CD4-positive, alpha-beta T cell treated with Interleukin-15 for 1 hour (primary cell): ENCODE results near the gene PLA2G12B.
"Not testable (repeated sequence)": the region's sequence is repeated elsewhere in the genome, so short reads cannot be mapped to it uniquely, and the experiment has no call there.

Experiments
- DNase-seq: peaks from one replicate; pipeline ENCODE4 v3.0.0-alpha.2; 2020

The PLA2G12B gene

DNA sequence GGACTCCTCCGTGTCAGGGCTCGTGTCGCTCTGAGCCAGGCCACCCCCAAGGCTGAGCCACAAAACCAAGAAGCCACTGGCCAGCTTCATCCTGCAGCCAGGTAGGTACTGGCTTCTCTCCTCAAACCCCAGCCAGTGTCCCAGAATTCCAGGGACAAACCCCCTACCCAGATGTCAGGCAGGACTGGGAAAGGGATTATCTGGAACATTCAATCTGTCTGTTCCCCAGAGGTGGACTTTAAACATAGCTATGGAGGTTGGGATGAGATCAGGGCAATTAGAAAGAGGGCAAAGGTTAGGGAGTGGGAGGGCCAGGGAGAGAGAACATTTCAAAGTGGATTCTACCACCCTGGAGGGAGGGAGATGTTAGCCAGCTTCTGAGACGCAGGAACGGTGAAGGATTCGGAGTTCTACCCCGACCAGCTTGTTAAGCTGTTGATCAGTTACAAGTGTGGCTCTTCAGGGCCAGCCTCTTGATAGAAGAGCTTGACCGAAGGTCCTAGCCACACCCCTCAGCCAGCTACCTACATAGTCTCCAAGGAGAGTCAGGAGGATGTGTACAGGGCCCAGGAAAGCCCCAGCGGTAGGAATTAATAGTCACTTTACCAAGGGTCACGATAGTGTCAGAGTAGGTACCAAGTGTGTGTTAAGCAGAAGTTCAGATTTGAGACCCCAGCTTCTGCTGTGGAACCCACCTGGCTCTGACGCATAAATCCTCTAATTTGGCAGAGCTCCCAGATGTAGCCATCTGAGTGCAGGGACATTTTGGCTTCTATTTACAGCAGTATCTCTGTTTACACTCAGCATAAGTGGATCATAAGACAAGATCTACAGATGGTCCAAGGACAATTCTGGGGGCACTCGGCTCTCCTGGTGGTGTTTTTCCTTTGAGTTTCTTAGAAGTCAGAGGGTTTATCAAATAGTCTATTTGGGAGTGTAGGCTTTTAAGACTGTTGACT lies at the start of gene PLA2G12B:
Gene PLA2G12B, minus strand, starts transcription at position 211 of the 959 bp plus-strand sequence. Its CDS starts 121 bp downstream, at position 90.
- DNase-seq: no peak

DNA sequence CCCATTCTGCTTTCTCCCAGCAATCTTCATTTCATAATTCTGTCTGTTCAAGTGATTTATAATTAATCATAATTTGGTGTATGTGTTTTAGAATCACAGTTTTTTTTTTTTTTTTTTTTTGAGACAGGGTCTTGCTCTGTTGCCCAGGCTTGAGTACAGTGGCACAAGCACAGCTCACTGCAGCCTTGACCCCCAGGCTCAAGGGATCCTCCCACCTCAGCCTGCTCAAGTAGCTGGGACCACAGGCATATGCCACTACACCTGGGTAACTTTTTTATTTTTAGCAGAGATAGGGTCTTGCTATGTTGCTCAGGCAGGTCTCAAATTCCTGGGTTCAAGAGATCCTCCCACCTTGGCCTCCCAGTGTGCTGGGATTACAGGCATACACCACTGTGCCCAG lies 49.2 kb upstream of the PLA2G12B start:
- DNase-seq: no peak

DNA sequence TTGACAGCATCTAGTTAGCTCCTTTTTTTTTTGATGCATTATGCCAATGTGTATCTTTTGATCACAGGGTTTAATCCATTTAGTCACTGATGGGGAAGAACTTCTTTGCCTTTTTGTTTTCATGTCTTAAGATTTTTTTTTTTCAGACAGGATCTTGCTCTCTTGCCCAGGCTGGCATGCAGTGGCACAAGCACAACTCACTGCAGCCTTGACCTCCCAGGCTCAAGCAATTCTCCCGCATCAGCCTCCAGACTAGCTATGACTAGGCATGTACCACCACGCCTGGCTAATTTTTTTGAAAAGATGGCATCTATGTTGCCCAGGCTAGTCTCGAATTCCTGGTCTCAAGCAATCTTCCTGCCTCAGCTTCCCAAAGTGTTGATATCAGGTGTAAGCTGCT lies 46.4 kb upstream of the PLA2G12B start:
- DNase-seq: no peak

- DNase-seq: no peak
These were observed 42.5 kb upstream of the PLA2G12B start for GRCh38 chr10:72997099-72997498.

GRCh38 chr10:72995459-72995858 lies 40.9 kb upstream of the PLA2G12B start:
- DNase-seq: not testable (repeated sequence)

DNA sequence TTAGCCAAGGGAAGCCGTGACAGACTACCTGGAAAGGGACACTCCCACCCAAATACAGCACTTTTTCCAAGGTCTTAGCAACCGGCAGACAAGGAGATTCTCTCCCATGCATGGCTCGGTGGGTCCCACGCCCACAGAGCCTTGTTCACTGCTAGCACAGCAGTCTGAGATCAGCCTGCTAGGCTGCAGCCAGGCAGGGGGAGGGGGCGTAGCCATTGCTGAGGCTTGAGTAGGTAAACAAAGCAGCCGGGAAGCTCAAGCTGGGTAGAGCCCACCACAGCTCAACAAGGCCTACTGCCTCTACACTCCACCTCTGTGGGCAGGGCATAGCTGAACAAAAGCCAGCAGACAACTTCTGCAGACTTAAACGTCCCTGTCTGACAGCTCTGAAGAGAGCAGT lies 35.2 kb upstream of the PLA2G12B start:
- not testable (repeated sequence) for DNase-seq

GRCh38 chr10:72984618-72985017 lies 30.0 kb upstream of the PLA2G12B start:
- not testable (repeated sequence) for DNase-seq

GRCh38 chr10:72981882-72982529 lies 27.4 kb upstream of the PLA2G12B start:
- no peak for DNase-seq

DNA sequence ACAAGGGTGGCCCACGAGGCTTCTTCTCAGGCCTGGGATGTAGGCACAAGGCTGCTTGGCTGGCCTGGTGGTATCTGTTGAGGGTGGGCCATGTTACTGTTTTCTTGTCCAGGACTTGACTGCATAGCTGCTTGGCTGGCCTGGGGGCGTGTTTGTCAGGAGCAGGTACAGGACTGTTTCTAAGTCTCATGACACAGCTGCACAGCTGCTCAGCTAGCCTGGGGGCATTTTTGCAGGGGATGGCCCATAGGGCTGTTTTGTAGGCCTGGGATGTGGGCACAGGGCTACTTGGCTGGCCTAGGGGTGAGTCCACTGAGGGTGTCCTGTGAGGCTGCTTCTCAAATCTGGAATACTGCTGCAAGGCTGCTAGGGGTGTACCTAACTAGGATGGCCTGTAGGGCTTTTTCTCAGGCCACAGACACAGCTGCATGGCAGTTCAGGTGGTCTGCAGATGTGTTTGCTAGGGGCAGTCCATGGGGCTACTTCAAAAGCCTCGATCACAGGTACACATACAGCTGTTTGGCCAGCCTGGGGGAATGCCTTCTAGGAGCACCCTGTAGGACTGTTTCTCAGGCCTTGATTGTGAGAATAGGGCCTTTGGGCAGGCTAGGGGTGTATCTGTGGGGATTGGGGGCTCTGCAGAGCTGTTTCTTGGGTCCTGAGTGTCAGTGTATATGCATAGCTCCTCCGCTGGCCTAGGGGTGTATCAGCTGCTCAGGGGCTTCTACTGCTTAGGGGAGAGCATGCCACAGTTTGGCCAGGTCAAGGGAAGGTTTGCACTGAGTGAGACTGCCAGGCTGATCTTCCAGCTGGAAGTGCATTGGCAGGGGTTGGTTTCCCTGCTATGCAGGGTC lies 26.6 kb upstream of the PLA2G12B start:
- DNase-seq: no peak

DNA sequence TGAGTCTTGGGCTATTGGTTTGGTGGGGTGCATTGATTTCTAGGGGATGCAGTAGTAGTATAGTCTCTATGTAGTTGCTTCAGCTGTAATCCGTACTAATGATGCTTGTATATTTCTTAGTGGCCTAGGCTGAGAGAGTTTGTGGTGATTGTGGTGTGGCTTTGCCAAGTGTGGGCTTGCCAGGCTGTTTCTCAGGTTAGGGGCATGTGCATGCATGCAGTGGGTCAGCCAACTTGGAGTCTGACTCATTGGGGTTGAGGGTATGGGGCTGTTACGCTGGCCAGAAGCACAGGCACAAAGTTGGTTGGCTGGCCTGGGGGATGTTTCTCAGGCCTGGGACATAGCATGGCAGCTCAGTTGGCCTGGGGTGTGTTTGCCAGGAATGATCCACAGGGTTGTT lies 25.7 kb upstream of the PLA2G12B start:
- DNase-seq: no peak

DNA sequence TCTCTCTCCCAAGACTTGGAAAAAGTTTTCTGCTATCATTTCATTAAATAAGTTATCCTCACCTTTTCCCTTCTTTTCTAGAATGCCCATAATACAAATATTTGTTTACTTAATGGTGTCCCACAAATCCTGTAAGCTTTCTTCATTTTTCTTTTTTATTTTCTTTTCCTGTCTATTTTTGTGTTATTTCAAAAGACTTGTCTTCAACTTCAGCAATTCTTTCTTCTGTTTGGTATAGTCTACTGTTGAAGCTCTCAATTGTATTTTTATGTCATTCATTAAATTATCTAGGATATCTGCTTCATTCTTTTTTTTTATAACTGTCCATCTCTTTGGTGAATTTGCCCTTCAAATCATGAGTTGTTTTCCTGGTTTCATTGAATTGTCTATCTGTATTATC lies 25.1 kb upstream of the PLA2G12B start:
- DNase-seq: no peak

GRCh38 chr10:72976886-72977285 lies 22.3 kb upstream of the PLA2G12B start:
- no peak for DNase-seq

DNA sequence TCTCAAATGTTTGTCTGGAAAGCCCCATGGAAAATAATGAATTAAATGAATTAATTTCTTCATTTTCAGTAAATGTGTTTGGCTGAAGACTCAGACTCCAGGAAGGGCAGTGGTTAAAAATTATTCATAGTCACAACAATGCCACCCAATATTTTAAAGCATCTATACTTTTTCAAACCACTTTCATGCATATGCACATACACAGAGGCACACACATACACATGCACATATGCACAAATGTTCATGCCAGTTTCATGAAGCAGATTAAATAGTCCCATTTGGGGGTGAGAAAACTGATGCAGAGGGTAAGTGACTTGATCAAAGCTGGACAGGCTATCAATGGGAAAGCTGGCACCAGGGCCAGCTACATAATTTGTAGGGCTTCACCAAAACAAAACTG lies 1.4 kb upstream of the PLA2G12B start:
- no peak for DNase-seq

DNA sequence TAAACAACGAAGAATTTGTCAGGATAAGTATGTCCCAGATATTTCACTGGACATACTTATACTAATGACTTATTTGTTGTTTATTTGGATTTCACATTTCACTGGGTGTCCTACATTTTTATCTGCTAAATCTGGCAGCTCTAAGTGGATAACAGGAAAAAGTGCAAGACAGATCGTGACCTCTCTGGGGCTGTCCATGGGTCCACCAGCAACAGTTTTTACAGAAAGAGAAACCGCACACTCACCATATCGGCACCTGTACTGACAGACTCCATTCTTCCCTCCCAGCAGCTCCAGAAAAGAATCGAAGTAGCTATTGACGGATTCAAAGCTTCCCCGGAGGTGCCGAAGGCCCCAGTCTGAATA lies 393 bp downstream of the PLA2G12B start:
- DNase-seq: no peak

- DNase-seq: no peak
These were observed 919 bp downstream of the PLA2G12B start for GRCh38 chr10:72953687-72954086.

- no peak for DNase-seq
These were observed 1.9 kb downstream of the PLA2G12B start for GRCh38 chr10:72952642-72953158.

GRCh38 chr10:72952189-72952588 lies 2.4 kb downstream of the PLA2G12B start:
- no peak for DNase-seq

GRCh38 chr10:72951760-72952159 lies 2.8 kb downstream of the PLA2G12B start:
- DNase-seq: no peak

- DNase-seq: no peak
These were observed 5.8 kb downstream of the PLA2G12B start for GRCh38 chr10:72948762-72949161.

- DNase-seq: no peak
These were observed 7.6 kb downstream of the PLA2G12B start for GRCh38 chr10:72946963-72947362.

GRCh38 chr10:72943498-72944234 lies 10.9 kb downstream of the PLA2G12B start:
- DNase-seq: no peak

- DNase-seq: no peak
These were observed 19.2 kb downstream of the PLA2G12B start for GRCh38 chr10:72935361-72935760.
